Stimulated activated CD8-positive, alpha-beta memory T cell treated with anti-CD3 and anti-CD28 coated beads, Interleukin-2, amount 100 ng/mL, for 48 hours (primary cell): ENCODE measurements around the gene ANXA6.

Experiments
- DNase-seq, 2 donors: peaks; one replicate each; pipeline ENCODE4 v3.0.0-alpha.2; 2020; ENCODE audit warnings: low read depth in 2 of 2

The ANXA6 gene

GRCh38 chr5:151153300-151153699 is 4.3 kb downstream of the ANXA6 start:
- no peak for DNase-seq

- peak in 1 of 2 donors; percentile 53 for DNase-seq
Observed at GRCh38 chr5:151151793-151152192, 5.8 kb downstream of the ANXA6 start.

GRCh38 chr5:151151263-151151660 is 6.3 kb downstream of the ANXA6 start:
- no peak for DNase-seq

GRCh38 chr5:151150471-151151262 is 6.9 kb downstream of the ANXA6 start:
- peak; percentile 49 to 50 for DNase-seq

GRCh38 chr5:151148583-151148982 is 9.0 kb downstream of the ANXA6 start:
- no peak for DNase-seq

GRCh38 chr5:151147033-151147432 is 10.5 kb downstream of the ANXA6 start:
- DNase-seq, result no peak

- no peak for DNase-seq
Observed at GRCh38 chr5:151146061-151146460, 11.5 kb downstream of the ANXA6 start.

- no peak for DNase-seq
Observed at GRCh38 chr5:151144922-151145321, 12.7 kb downstream of the ANXA6 start.

- no peak for DNase-seq
Observed at GRCh38 chr5:151144275-151144674, 13.3 kb downstream of the ANXA6 start.

GRCh38 chr5:151143645-151144044 is 13.9 kb downstream of the ANXA6 start:
- no peak for DNase-seq

GRCh38 chr5:151142933-151143332 is 14.6 kb downstream of the ANXA6 start:
- DNase-seq, result no peak

GRCh38 chr5:151141535-151141934 is 16.0 kb downstream of the ANXA6 start:
- DNase-seq, result peak; percentile 45 to 46

GRCh38 chr5:151140686-151141459 is 16.7 kb downstream of the ANXA6 start:
- no peak for DNase-seq

GRCh38 chr5:151139646-151140045 is 17.9 kb downstream of the ANXA6 start:
- DNase-seq, result no peak

GRCh38 chr5:151139015-151139414 is 18.6 kb downstream of the ANXA6 start:
- DNase-seq, result no peak

GRCh38 chr5:151138114-151138513 is 19.5 kb downstream of the ANXA6 start:
- DNase-seq, result no peak

- no peak for DNase-seq
Observed at GRCh38 chr5:151137067-151137825, 20.3 kb downstream of the ANXA6 start.

GRCh38 chr5:151134228-151134627 is 23.4 kb downstream of the ANXA6 start:
- DNase-seq, result no peak

GRCh38 chr5:151132963-151133362 is 24.6 kb downstream of the ANXA6 start:
- DNase-seq, result no peak

- DNase-seq, result no peak
Observed at GRCh38 chr5:151130922-151131891, 26.4 kb downstream of the ANXA6 start.
